T47D (cell line): ENCODE results near the gene LGMN.
"Not testable (repeated sequence)": the region's sequence is repeated elsewhere in the genome, so short reads cannot be mapped to it uniquely, and the experiment has no call there.

ENCODE experiments used
- DNase-seq, 2 experiments: peaks; one replicate each; pipeline versions ENCODE4 v3.0.0 to v3.0.0-alpha.2; 2011 to 2012; ENCODE audit warnings: low read depth in 1 of 2, low spot score in 1 of 2
- JUND ChIP-seq: IDR thresholded peaks from 2 replicates; pipeline ENCODE4 v1.6.1; 2012; ENCODE audit warnings: low read depth
- in situ Hi-C: cut with HindIII; loops from 2 replicates; pipeline ENCODE4 v1.10.0; 2016; ENCODE audit warnings: low sequenced_read_pairs, low pct_unique_long_range_greater_than_20kb

LGMN gene

GRCh38 chr14:92755495-92755894 is 7.1 kb upstream of the LGMN start:
- TF ChIP-seq JUND: no peak
- DNase-seq: no peak
- in situ Hi-C loops: no loop called here

GRCh38 chr14:92754966-92755365 is 6.5 kb upstream of the LGMN start:
- no peak for TF ChIP-seq JUND
- in situ Hi-C loops: no loop called here
- DNase-seq: no peak

DNA sequence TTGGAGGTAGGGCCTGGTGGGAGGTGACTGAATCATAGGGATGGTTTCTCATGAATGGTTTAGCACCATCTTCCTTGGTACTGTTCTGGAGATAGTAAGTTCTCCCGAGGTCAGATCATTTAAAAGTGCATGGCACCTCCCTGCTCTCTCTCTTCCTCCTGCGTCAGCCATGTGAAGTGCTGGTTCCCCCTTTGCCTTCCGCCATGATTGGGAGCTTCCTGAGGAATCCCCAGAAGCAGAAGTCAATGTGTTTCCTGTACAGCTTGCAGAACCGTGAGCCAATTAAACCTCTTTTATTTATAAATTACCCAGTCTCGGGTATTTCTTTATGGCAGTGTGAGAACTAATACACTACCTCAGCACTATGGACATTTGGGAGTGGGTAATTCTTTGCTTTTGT is 4.8 kb upstream of the LGMN start:
- in situ Hi-C loops: no loop called here
- no peak for DNase-seq
- no peak for TF ChIP-seq JUND

GRCh38 chr14:92751819-92752218 is 3.4 kb upstream of the LGMN start:
- TF ChIP-seq JUND: no peak
- DNase-seq: no peak
- in situ Hi-C loops: no loop called here

- no peak for TF ChIP-seq JUND
Observed at GRCh38 chr14:92750994-92751400, 2.6 kb upstream of the LGMN start.

DNA sequence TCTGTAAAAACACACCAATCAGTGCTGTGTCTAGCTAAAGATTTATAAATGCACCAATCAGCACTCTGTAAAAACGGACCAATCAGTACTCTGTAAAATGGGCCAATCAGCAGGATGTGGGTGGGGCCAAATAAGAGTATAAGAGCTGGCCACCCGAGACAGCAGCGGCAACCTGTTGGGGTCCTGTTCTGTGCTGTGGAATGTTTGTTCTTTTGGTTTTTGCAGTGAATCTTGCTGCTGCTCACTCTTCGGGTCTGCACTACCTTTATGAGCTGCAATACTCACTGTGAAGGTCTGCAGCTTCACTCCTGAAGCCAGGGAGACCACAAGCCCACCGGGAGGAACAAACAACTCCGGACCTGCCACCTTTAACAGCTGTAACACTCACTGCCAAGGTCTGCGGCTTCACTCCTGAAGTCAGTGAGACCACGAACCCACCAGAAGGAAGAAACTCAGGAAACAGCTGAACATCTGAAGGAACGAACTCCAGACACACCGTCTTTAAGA is 1.8 kb upstream of the LGMN start:
- DNase-seq: peak in 1 of 2 experiments; percentile 20
- in situ Hi-C loops: not testable (repeated sequence)

More at GRCh38 chr14:92750994-92751400, 2.6 kb upstream of the LGMN start:
- in situ Hi-C loops: no loop called here
- DNase-seq: no peak

GRCh38 chr14:92747701-92748258 is 647 bp downstream of the LGMN start:
- DNase-seq: peak; percentile 26 to 42
- TF ChIP-seq JUND: no peak
- in situ Hi-C loops: no loop called here

DNA sequence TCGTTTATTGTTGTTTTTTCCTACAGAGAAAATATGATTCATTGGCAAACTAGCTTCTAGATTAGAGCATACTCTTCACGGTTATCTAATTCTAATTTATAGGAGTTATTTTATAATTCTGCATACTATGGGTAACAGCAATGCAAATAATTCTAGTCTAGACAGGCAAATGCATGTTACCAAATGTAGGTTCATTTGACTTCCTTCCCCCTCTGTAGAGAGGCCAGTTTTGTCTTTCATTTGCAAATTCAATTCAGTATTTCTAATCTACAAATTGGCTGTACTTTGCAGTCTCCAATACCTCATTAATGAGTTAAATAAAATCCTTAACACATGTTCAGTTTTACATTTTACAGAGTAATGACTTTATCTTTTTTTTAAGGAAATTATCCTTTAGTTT is 4.2 kb downstream of the LGMN start:
- TF ChIP-seq JUND: no peak
- in situ Hi-C loops: no loop called here
- DNase-seq: no peak

- DNase-seq: no peak
- TF ChIP-seq JUND: no peak
- in situ Hi-C loops: no loop called here
Observed at GRCh38 chr14:92740440-92740839, 8.0 kb downstream of the LGMN start.

- TF ChIP-seq JUND: no peak
- in situ Hi-C loops: no loop called here
- DNase-seq: no peak
Observed at GRCh38 chr14:92737619-92738188, 10.7 kb downstream of the LGMN start.

GRCh38 chr14:92737206-92737605 is 11.2 kb downstream of the LGMN start:
- no peak for TF ChIP-seq JUND
- DNase-seq: no peak
- in situ Hi-C loops: no loop called here

DNA sequence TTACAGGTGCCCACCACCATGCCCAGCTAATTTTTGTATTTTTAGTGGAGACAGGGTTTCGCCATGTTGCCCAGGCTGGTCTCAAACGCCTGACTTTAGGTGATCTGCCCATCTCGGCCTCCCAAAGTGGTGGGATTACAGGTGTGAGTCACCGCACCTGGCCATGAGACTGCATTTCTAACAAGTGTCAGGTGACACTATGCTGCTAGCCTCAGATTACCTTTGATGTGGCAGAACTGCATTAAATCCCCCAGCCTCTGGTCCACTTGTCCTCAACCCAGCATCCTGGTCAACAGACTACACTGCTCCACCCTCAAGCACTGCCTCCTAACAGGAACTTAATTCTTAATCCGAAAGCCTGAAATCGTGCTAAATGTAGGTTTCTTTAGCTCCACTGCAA is 13.1 kb downstream of the LGMN start:
- TF ChIP-seq JUND: no peak
- in situ Hi-C loops: no loop called here
- DNase-seq: no peak

DNA sequence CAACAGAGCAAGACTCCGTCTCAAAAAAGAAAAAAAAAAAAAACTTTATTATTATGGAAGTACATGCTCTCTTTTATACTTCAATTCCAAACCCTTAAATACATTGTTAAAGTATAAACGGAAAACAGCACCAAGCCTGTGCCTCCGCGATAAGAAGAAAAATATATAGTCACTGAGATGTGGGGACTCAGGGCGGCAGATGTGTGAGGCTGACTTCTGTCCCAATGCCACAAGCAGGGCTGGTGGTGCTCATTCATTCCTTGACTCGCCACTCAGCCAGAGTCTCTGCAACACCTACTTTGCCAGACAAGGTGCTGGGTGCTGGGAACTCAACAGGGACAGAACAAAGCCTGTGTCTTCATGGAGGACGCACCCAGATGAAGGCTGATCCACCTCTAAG is 13.8 kb downstream of the LGMN start:
- in situ Hi-C loops: no loop called here
- no peak for TF ChIP-seq JUND
- no peak for DNase-seq

- TF ChIP-seq JUND: no peak
- DNase-seq: no peak
- in situ Hi-C loops: no loop called here
Observed at GRCh38 chr14:92733007-92733406, 15.4 kb downstream of the LGMN start.
